ENCODE results near the gene AGBL1. TPM values are rescaled to one million over a fixed set of nuclear protein-coding genes. Genes with fewer than 3 reads are reported as not detected.
"Not testable (repeated sequence)": the region's sequence is repeated elsewhere in the genome, so short reads cannot be mapped to it uniquely, and the experiment has no call there.

AGBL1 gene
- polyA plus RNA-seq, 1 donor from 2014 or later, result not detected

DNA sequence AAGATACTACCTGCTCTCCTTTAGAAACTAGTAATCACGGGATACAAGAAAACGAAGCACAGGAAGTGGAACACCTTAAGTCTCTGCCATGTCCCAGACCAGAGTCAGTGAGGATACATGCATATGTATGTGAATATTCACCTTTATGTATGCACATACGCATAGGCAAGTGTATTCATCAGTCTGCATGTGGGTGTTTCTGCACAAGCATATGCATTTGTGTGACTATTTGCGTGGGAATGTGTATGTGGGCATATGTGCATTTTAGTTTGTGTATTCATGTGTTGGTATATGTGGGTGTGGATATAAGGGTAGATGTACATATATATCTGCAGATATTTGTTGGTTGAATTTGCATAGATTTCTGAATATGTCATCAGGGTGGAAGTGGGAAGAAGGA, 889.7 kb downstream of the AGBL1 start:
- H3K27me3 Mint-ChIP-seq, result no peaks in the 10 kb centered on the region
- H3K27ac Mint-ChIP-seq, result no peak overlapping the region
- no peaks in the 10 kb centered on the region for H3K36me3 Mint-ChIP-seq
- no peak overlapping the region for H3K4me3 Mint-ChIP-seq
- peaks cover 0 to 9% (median 0%) of the 10 kb centered on the region in 3 donors for H3K9me3 Mint-ChIP-seq
- no peaks in the 10 kb centered on the region for H3K4me1 Mint-ChIP-seq

DNA sequence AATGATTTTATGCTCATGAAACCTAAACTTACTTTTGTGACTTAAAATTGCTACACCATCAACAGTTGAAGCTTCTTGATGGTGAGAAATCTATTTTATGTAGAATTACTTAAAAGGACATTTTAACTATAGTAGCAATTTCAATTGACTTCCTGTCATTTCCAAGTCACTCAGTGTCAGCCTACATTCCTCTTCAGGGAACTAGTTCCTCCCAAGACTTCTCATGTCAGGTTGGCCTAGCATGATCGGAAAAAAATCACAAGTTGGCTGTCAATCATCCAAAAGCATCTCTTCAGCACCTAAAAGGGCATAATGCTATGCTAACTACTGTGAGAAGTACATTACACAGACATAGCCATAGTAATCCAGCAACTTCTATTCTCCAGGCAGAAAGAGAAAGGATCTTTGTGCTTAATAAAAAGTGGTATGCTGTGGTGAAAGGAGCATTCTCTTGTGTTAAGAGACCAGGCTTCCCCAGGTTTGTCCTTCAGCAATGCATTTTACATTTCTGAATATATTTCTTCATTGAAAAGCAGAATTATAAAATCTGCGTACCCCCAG, 893.7 kb downstream of the AGBL1 start:
- Mint-ChIP-seq H3K27ac (no peak overlapping the region), H3K27me3 (no peaks in the 10 kb centered on the region), H3K4me1 (no peaks in the 10 kb centered on the region), H3K4me3 (no peak overlapping the region), H3K9me3 (peaks cover 0 to 9% (median 0%) of the 10 kb centered on the region in 3 donors), H3K36me3 (no peaks in the 10 kb centered on the region)

DNA sequence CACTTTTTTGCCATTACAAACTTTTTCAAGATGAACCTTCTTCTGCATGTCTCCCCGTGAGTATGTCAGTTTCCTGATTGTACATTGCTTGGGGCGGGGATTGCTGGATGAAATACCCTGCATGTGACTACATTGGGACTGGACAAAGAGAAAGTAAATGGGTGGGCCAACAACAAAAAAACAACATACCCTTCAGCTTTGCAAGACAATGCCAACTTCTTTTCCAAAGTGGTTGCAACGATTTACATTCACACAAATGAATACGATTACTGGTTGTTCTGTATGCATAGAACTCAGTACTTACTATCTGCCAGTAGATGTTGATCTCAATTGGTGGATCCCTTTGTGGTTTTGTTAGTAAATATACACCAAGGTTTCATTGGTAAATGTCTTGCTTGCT, 908.4 kb downstream of the AGBL1 start:
- no peak overlapping the region for H3K27ac Mint-ChIP-seq
- no peaks in the 10 kb centered on the region for H3K9me3 Mint-ChIP-seq
- no peaks in the 10 kb centered on the region for H3K27me3 Mint-ChIP-seq
- no peaks in the 10 kb centered on the region for H3K4me1 Mint-ChIP-seq
- H3K36me3 Mint-ChIP-seq, result no peaks in the 10 kb centered on the region
- H3K4me3 Mint-ChIP-seq, result no peak overlapping the region

DNA sequence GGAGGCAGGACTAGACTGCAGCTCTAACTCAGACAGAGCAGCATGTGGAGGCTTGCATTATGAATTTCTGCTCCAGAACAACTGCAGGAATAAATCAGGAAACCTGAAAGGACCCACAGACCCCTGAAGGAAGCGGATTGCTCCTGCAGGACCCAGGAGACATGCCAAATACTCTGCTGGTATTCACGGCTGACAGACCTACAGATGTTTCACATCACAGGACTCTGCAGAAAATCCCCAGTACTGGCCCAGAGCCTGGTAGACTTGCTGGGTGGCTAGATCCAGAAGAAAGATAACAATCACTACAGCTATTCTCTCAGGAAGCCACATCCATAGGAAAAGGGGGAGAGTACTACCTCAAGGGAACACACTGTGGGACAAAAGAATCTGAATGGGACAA, 942.1 kb downstream of the AGBL1 start:
- no peaks in the 10 kb centered on the region for H3K27me3 Mint-ChIP-seq

DNA sequence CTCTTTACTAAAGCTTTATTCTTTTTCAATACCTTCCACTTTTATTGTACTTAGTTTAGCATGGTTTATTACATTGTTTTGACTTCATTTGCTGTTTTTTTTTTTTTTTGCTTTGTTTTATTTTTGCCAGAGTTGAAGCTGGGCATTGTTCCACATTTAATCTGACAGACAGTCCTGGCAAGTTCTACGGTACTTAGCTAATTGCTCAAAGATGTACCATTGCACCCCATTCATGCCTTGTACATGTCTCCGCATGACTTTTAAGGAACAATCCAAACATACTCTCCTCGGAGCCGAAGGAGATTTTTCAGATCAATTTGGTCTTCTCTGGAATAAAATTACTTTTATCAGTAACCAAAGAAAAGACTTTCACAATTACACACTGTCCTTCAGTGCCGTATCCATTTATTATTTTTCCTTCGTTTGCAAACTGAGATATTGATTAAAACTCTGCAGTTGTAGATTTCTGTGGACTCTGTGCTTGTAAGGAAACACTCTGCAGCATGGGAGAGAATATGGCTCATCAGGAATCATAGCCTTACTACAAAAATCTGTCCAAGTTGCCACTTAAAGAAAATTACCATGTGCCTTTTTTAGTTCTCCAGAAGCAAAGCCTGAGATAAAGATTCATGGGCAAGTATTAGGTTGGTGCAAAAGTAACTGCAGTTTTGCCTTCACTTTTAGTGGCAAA, 952.0 kb downstream of the AGBL1 start:
- Mint-ChIP-seq H3K36me3 (no peaks in the 10 kb centered on the region), H3K9me3 (peaks cover under 1 to 2% (median 2%) of the 10 kb centered on the region in 3 donors), H3K27ac (no peak overlapping the region), H3K4me1 (no peaks in the 10 kb centered on the region), H3K27me3 (no peaks in the 10 kb centered on the region), H3K4me3 (no peak overlapping the region)

More for the DNA sequence above, 942.1 kb downstream of the AGBL1 start:
- peaks cover 8 to 29% (median 9%) of the 10 kb centered on the region in 3 donors for H3K9me3 Mint-ChIP-seq
- H3K27ac Mint-ChIP-seq, result no peak overlapping the region
- H3K36me3 Mint-ChIP-seq, result no peaks in the 10 kb centered on the region
- no peaks in the 10 kb centered on the region for H3K4me1 Mint-ChIP-seq
- no peak overlapping the region for H3K4me3 Mint-ChIP-seq

DNA sequence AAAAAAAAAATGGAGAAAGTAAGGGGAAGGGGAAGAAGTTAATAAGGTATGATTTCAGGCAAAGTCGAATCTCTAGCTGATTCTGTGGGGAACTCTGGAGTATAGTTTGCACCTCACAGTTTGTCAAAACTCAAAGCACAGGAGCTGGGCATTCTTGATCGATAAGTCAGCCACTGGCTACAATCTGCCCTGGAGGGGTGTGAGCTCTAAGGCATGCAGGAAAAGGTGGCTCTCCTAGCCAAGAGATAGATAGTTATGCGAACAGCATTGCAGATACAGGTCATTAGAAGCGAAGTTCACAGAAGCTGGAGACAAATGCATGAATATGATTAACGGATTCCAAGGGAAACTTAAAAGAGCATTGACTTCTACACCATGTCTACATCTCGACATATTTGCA, 952.6 kb downstream of the AGBL1 start:
- Mint-ChIP-seq H3K27ac (no peak overlapping the region), H3K4me1 (no peaks in the 10 kb centered on the region), H3K4me3 (no peak overlapping the region), H3K36me3 (no peaks in the 10 kb centered on the region), H3K9me3 (peaks cover 0 to 2% (median 2%) of the 10 kb centered on the region in 3 donors), H3K27me3 (no peaks in the 10 kb centered on the region)

DNA sequence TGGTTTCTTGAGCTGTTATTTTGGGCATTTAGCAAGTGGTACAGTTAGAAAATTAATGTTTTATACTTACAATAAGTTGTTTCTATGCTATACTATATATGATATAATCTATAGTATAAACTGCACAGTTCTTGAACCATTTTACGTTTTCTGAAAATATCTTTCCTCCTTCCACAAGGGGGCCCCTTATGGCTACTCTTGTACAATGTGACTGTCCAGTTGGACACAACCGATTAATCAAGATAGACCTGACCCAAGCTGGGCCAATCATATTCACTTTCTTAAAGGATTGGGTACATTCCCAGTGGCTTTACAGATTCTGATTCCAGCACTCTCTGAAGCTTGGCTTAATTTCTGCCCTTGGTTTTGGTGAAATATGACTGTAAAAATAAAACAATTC, 953.4 kb downstream of the AGBL1 start:
- no peaks in the 10 kb centered on the region for H3K36me3 Mint-ChIP-seq

DNA sequence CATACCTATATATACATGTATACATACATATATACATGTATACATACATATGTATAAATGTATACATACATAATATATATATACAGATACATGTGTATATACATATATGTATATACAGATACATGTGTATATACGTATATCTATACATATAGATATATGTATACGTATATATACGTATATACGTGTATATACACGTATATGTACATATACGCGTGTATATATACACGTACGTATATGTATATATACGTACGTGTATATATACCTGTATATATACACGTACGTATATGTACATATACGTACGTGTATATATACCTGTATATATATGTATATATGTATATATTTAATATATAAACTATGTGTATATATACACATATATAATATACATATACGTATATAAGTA, 955.2 kb downstream of the AGBL1 start:
- Mint-ChIP-seq H3K4me3 (no peak overlapping the region), H3K4me1 (no peaks in the 10 kb centered on the region), H3K9me3 (peaks cover 0 to 3% (median 2%) of the 10 kb centered on the region in 3 donors), H3K36me3 (no peaks in the 10 kb centered on the region), H3K27me3 (no peaks in the 10 kb centered on the region), H3K27ac (no peak overlapping the region)

More for the DNA sequence above, 953.4 kb downstream of the AGBL1 start:
- peaks cover 0 to 3% (median 2%) of the 10 kb centered on the region in 3 donors for H3K9me3 Mint-ChIP-seq
- no peaks in the 10 kb centered on the region for H3K27me3 Mint-ChIP-seq
- no peaks in the 10 kb centered on the region for H3K4me1 Mint-ChIP-seq
- no peak overlapping the region for H3K4me3 Mint-ChIP-seq
- no peak overlapping the region for H3K27ac Mint-ChIP-seq

DNA sequence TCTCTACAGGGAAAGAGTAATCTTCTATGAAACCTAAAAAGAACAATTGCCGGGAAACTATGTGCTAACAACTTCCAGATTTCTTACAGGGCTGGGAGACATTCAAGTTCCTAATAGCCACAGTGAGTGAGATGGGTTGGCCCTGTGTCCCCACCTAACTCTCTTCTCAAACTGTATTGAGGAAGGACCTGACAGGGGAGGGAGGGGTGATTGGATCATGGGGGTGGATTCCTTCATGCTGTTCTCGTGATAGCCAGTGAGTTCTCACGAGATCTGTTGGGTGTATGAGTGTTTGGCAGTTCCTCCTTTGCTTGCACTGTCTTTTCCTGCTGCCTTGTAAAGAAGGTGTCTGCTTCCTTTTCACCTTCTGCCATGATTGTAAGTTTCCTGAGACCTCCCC, 958.7 kb downstream of the AGBL1 start:
- no peak overlapping the region for H3K27ac Mint-ChIP-seq
- H3K4me1 Mint-ChIP-seq, result no peaks in the 10 kb centered on the region
- no peaks in the 10 kb centered on the region for H3K27me3 Mint-ChIP-seq
- no peaks in the 10 kb centered on the region for H3K36me3 Mint-ChIP-seq
- no peak overlapping the region for H3K4me3 Mint-ChIP-seq
- H3K9me3 Mint-ChIP-seq, result peaks cover 0 to 3% (median 2%) of the 10 kb centered on the region in 3 donors

DNA sequence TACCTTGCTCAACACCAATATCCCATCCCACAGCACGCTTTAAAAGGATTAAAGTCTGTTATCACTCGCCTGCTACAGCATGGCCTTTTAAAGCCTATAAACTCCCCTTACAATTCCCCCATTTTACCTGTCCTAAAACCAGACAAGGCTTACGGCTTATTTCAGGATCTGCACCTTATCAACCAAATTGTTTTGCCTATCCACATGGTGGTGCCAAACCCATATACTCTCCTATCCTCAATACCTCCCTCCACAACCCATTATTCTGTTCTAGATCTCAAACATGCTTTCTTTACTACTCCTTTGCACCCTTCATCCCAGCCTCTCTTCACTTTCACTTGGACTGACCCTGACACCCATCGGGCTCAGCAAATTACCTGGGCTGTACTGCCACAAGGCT, 962.9 kb downstream of the AGBL1 start:
- H3K27me3 Mint-ChIP-seq, H3K4me1 Mint-ChIP-seq, H3K27ac Mint-ChIP-seq, H3K9me3 Mint-ChIP-seq, H3K36me3 Mint-ChIP-seq, H3K4me3 Mint-ChIP-seq: not testable (repeated sequence)

DNA sequence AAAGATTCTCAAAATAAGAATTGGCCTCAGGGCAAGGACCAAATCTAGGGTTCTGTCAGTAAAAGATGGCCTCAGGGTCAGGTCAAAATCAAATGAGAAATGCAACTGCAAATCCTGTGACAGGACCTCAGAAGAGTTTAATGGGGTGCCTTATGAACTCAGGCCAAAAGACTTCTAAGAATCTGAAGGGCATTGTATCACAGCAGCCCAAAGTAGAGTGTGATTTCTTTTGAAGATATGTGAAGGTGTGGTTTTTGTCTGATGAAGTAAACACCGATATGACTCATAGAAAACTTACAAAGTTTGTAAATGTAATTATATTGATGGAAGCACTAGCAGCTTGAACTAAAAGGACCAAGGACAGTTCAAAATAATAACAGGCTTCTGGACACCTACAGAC, 966.1 kb downstream of the AGBL1 start:
- no peaks in the 10 kb centered on the region for H3K9me3 Mint-ChIP-seq
- no peaks in the 10 kb centered on the region for H3K4me1 Mint-ChIP-seq

DNA sequence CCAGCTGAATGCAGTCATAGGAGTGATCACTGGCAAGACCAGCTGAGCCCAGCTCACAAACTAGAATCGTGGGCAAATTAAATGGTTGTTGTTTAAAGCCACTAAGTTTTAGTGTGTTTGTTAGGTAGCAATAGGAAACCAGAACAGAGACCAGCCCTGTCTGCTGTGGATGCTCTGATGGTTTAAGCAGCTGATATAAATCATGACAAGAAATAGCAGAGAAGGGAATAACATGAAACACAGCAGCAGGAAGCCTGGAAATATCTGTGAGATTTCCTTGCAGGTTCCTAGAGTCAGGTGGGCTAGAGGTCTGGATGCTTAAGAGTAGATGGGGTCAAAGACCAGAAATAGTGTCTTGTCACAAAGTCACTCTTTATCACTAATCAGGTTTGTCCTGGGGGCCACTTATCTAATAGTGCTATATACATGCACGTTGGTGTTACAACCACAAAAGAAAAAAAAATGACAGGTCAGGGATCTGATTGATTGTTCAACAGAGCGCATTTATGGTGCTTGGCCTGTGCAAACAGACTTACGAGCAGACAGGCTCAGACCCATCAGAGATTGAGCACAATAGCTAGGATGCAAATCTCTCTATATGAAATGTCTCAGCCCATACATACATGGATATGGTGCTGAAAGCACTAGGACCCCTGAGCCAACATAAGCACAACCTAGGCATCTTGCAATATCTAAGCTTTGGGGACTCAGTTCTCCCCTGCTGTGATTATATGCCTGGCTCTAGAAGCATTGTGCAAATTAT, 967.7 kb downstream of the AGBL1 start:
- H3K9me3 Mint-ChIP-seq, result no peaks in the 10 kb centered on the region
- H3K27ac Mint-ChIP-seq, result no peak overlapping the region
- H3K4me1 Mint-ChIP-seq, result no peaks in the 10 kb centered on the region
- H3K4me3 Mint-ChIP-seq, result no peak overlapping the region
- no peaks in the 10 kb centered on the region for H3K36me3 Mint-ChIP-seq
- no peaks in the 10 kb centered on the region for H3K27me3 Mint-ChIP-seq

More for the DNA sequence above, 966.1 kb downstream of the AGBL1 start:
- no peak overlapping the region for H3K27ac Mint-ChIP-seq
- H3K4me3 Mint-ChIP-seq, result no peak overlapping the region
- no peaks in the 10 kb centered on the region for H3K36me3 Mint-ChIP-seq
- no peaks in the 10 kb centered on the region for H3K27me3 Mint-ChIP-seq

Data from IgD-negative memory B cell (primary cell).